Activated naive CD8-positive, alpha-beta T cell (primary cell): Measurements from ENCODE around the gene LIMK1.
"Not testable (repeated sequence)": the region's sequence is repeated elsewhere in the genome, so short reads cannot be mapped to it uniquely, and the experiment has no call there.

ENCODE experiments used
- H3K27ac Mint-ChIP-seq: one replicate; pipeline ENCODE4 v1.8.0; 2021; ENCODE audit warnings: mixed read lengths
- H3K27me3 Mint-ChIP-seq: one replicate; pipeline ENCODE4 v1.8.0; 2021; ENCODE audit warnings: mixed read lengths
- H3K36me3 Mint-ChIP-seq: one replicate; pipeline ENCODE4 v1.8.0; 2021; ENCODE audit warnings: mixed read lengths
- H3K4me1 Mint-ChIP-seq: one replicate; pipeline ENCODE4 v1.8.0; 2021; ENCODE audit warnings: low read depth, mixed read lengths
- H3K4me3 Mint-ChIP-seq: one replicate; pipeline ENCODE4 v1.8.0; 2021; ENCODE audit warnings: mild to moderate bottlenecking, mixed read lengths
- H3K9me3 Mint-ChIP-seq: one replicate; pipeline ENCODE4 v1.8.0; 2021; ENCODE audit warnings: low read depth, mixed read lengths

The LIMK1 gene

GRCh38 chr7:74153736-74154135, 70.1 kb downstream of the LIMK1 start:
- Mint-ChIP-seq H3K27me3 (no peaks in the 10 kb centered on the region), H3K27ac (no peak overlapping the region), H3K4me3 (no peak overlapping the region), H3K36me3 (no peaks in the 10 kb centered on the region), H3K4me1 (no peaks in the 10 kb centered on the region), H3K9me3 (no peaks in the 10 kb centered on the region)

DNA sequence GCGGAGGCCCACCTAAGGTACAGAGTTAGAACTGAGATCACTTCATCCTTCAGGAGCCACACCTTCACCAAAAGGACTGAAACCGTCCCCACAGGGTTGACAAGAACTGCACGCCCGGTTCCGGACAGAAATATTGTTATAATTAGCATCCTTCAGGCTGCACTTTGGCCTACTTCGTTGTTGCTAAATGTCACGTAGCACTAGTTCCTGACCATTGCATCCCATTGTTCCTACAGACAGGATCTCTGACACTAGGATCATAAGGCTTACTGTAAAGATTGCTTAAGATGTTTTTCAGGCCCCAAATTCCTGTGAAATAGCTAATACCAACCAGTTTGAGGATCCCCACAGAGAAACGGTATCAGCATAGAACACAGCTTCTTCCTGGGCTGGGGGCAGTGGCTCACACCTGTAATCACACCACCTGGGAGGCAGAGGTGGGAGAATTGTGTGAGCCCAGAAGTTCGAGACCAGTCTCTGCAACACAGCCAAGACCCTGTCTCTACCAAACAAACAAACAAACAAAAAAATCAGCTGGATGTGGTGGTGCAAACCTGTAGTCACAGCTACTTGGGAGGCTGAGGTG, 72.3 kb downstream of the LIMK1 start:
- Mint-ChIP-seq H3K4me3 (no peak overlapping the region), H3K4me1 (no peaks in the 10 kb centered on the region), H3K27me3 (no peaks in the 10 kb centered on the region), H3K9me3 (no peaks in the 10 kb centered on the region), H3K36me3 (no peaks in the 10 kb centered on the region), H3K27ac (no peak overlapping the region)

DNA sequence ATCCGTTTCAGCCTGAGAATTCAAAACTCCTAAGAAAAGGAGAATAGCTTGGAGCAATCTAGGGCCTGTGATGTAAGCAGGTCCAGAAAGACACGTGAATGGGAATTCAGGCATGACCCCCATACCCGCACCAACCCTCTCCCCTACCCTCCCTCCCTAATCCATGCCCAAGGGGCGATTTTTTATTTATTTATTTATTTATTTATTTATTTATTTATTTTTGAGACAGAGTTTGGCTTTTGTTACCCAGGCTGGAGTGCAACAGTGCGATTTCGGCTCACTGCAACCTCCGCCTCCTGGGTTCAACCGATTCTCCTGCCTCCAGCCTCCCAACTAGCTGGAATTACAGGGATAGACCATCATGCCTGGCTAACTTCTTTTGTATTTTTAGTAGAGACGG, 74.0 kb downstream of the LIMK1 start:
- Mint-ChIP-seq H3K27ac (no peak overlapping the region), H3K4me1 (no peaks in the 10 kb centered on the region), H3K36me3 (no peaks in the 10 kb centered on the region), H3K9me3 (no peaks in the 10 kb centered on the region), H3K27me3 (no peaks in the 10 kb centered on the region), H3K4me3 (no peak overlapping the region)

- no peaks in the 10 kb centered on the region for H3K36me3 Mint-ChIP-seq
- no peaks in the 10 kb centered on the region for H3K9me3 Mint-ChIP-seq
- no peak overlapping the region for H3K27ac Mint-ChIP-seq
- H3K4me1 Mint-ChIP-seq, result no peaks in the 10 kb centered on the region
- H3K27me3 Mint-ChIP-seq, result no peaks in the 10 kb centered on the region
- H3K4me3 Mint-ChIP-seq, result no peak overlapping the region
Measured at GRCh38 chr7:74164985-74165456, 81.4 kb downstream of the LIMK1 start.

GRCh38 chr7:74165867-74166593, 82.4 kb downstream of the LIMK1 start:
- no peaks in the 10 kb centered on the region for H3K36me3 Mint-ChIP-seq
- no peak overlapping the region for H3K4me3 Mint-ChIP-seq

GRCh38 chr7:74167324-74167723, 83.7 kb downstream of the LIMK1 start:
- not testable (repeated sequence) for H3K27ac Mint-ChIP-seq, H3K4me1 Mint-ChIP-seq, H3K9me3 Mint-ChIP-seq, H3K27me3 Mint-ChIP-seq, H3K36me3 Mint-ChIP-seq, H3K4me3 Mint-ChIP-seq

More at GRCh38 chr7:74165867-74166593, 82.4 kb downstream of the LIMK1 start:
- Mint-ChIP-seq H3K9me3 (no peaks in the 10 kb centered on the region), H3K27ac (no peak overlapping the region), H3K4me1 (no peaks in the 10 kb centered on the region), H3K27me3 (no peaks in the 10 kb centered on the region)
